Adrenal gland (tissue), 12 donors: ENCODE data around the gene SERPING1. TPM values are rescaled to one million over a fixed set of nuclear protein-coding genes. Genes with fewer than 3 reads are reported as not detected.
A peak's percentile ranks its signal among the peaks of the same experiment; 100 is the strongest.

Experiments used
- DNase-seq, 7 donors: peaks; one replicate each; pipeline ENCODE4 v3.0.0-alpha.2; 2019 to 2020
- H3K27ac ChIP-seq, 5 donors: fragments of 200-600 bp; sonication (generic) in 4 of 5; 1 replicate in 3 of 5; 2 replicates in 2 of 5; pipeline versions ENCODE4 v1.5.1 to v1.8.0; 2016 to 2020; ENCODE audit warnings: mild to moderate bottlenecking in 1 of 5
- H3K27me3 ChIP-seq: fragments of 200-600 bp; 2 replicates; pipeline ENCODE4 v1.8.0; 2021
- H3K36me3 ChIP-seq, 2 donors: fragments of 200-600 bp; replicated peaks in 1 of 2; 1 replicate in 1 of 2; 2 replicates in 1 of 2; pipeline versions ENCODE4 v1.5.1 to v1.8.0; 2018 to 2022
- H3K4me1 ChIP-seq, 2 donors: fragments of 200-600 bp; replicated peaks in 1 of 2; 1 replicate in 1 of 2; 2 replicates in 1 of 2; pipeline versions ENCODE4 v1.5.1 to v1.8.0; 2018 to 2021
- H3K4me3 ChIP-seq, 4 donors: fragments of 200-600 bp; sonication (generic) in 3 of 4; one replicate each; pipeline ENCODE4 v1.5.1; 2016 to 2018
- H3K9me3 ChIP-seq, 3 donors: fragments of 200-600 bp; sonication (generic) in 1 of 3; replicated peaks in 1 of 3; 1 replicate in 2 of 3; 2 replicates in 1 of 3; pipeline versions ENCODE4 v1.5.1 to v1.8.0; 2016 to 2021
- CTCF ChIP-seq, 6 experiments: fragments of 450-650 bp in 4 of 6; fragments of 200-600 bp in 2 of 6; sonication (generic) in 1 of 6; IDR thresholded peaks; 1 replicate in 5 of 6; 2 replicates in 1 of 6; pipeline versions ENCODE4 v1.5.1 to v1.8.0; 2016 to 2021; ENCODE audit warnings: antibody characterized with exemption in 6 of 6, mild to moderate bottlenecking in 2 of 6, moderate library complexity in 1 of 6
- POLR2A ChIP-seq, 2 donors: fragments of 450-650 bp; IDR thresholded peaks; one replicate each; pipeline ENCODE4 v1.6.1; 2017; ENCODE audit warnings: antibody characterized with exemption in 2 of 2, mild to moderate bottlenecking in 2 of 2, moderate library complexity in 1 of 2
- WGBS, 4 donors: extraction: QIAGEN DNeasy Blood & Tissue Kit in 2 of 4; methylation state at CpG; one replicate each; pipeline versions ENCODE4 v1.1.5 to v1.1.7; 2013 to 2017; 5-methylcytosine and 5-hydroxymethylcytosine counted together
- intact Hi-C, 2 donors: fragments of 100-400 bp; cut with DNase I; formaldehyde crosslinking; loops; one replicate each; pipeline versions ENCODE4 v1.14.1 to v1.15.0; 2022 to 2023
- polyA plus RNA-seq, 3 donors: library from polyadenylated mRNA; stranded (reverse); fragments of 200-250 nt in 2 of 3; fragments of 350-450 nt in 1 of 3; fragmentation: Illumina TruSeq in 1 of 3; extraction: RNeasy Lipid Tissue Mini Kit (QIAGEN cat#74804) in 1 of 3; gene quantifications; one replicate each; pipeline ENCODE4 v1.2.3, GENCODE V29; 2013 to 2014
- total RNA-seq, 9 donors: library from RNA; depleted of rRNA in 4 of 9; stranded (reverse); fragments of >200 nt in 4 of 9; fragments of 120-200 nt in 1 of 9; fragmentation: NEBNext Ultra II Directional in 1 of 9; extraction: Animal tissue kit (Norgen Biotek cat#: 25700) in 1 of 9; gene quantifications; one replicate each; pipeline versions ENCODE4 v1.1.0 to v1.2.4, GENCODE V29; 2013 to 2023
- donor health status: healthy with polysubstance abuse.
- donor health status: Bipolar disorder and iron deficiency.
- donor health status: DM: yes; HTN: yes; CAD: no.
- donor health status: DM: no; HTN: no; CAD: no.
- donor health status: DM: no; HTN: no; CAD: no.
- donor health status: DM: yes; HTN: yes; CAD: no.

The SERPING1 gene
- total and polyA plus RNA-seq, 12 donors, result 7.0 to 423 (median 163) TPM

- H3K27me3 ChIP-seq, result no peaks in the 10 kb centered on the region
- no peaks in the 10 kb centered on the region for H3K9me3 ChIP-seq
- TF ChIP-seq POLR2A (IDR thresholded peaks at IDR 0.05) (peak in 1 of 2 donors; percentile 48), CTCF (IDR thresholded peaks at IDR 0.05) (peak in 1 of 6 experiments; percentile 85)
- peak within 1 kb of the TSS; percentile 59 to 98 (median 82) for H3K4me3 ChIP-seq
- DNase-seq, result peak; percentile 52 to 85 (median 79)
- H3K36me3 ChIP-seq, result no peaks in the 10 kb centered on the region
- peak within 1 kb of the TSS; percentile 23 to 85 (median 75) for H3K27ac ChIP-seq
- peaks cover 8 to 26% of the 10 kb centered on the region in 2 donors for H3K4me1 ChIP-seq
- intact Hi-C loops, result loop anchor here in 1 of 2 donors (5.0 kb wide), 1 partner anchor 75 kb away; no protein-coding TSS in a partner anchor
- 0 to 1% (median 0%) methylated on average over 12 to 92 of the region's 92 CpGs for WGBS, 4 donors
Measured at GRCh38 chr11:57567515-57568329, 29.8 kb upstream of the SERPING1 start, which contains the start of gene UBE2L6. TSS of gene UBE2L6 (minus strand) at chr11:57567672. CDS start at chr11:57567611, 61 bp downstream.

GRCh38 chr11:57568330-57568766 is 29.1 kb upstream of the SERPING1 start:
- H3K9me3 ChIP-seq, result no peaks in the 10 kb centered on the region
- 25 to 43% (median 29%) methylated on average over 4 to 6 of the region's 6 CpGs for WGBS, 4 donors
- TF ChIP-seq CTCF (IDR thresholded peaks at IDR 0.05), result peak; percentile 5 to 90 (median 86)
- no peak for TF ChIP-seq POLR2A (IDR thresholded peaks at IDR 0.05)
- peak overlapping the region in 4 of 5 donors; percentile 69 to 85 (median 79) for H3K27ac ChIP-seq
- intact Hi-C loops, result loop anchor here in 1 of 2 donors (5.0 kb wide), 1 partner anchor 74 kb away; no protein-coding TSS in a partner anchor
- H3K36me3 ChIP-seq, result no peaks in the 10 kb centered on the region
- no peaks in the 10 kb centered on the region for H3K27me3 ChIP-seq
- H3K4me1 ChIP-seq, result peaks cover 8 to 26% of the 10 kb centered on the region in 2 donors
- peak overlapping the region in 2 of 4 donors; percentile 59 to 78 for H3K4me3 ChIP-seq
- DNase-seq, result peak in 2 of 7 donors; percentile 81 to 89

GRCh38 chr11:57571606-57572005 is 25.9 kb upstream of the SERPING1 start:
- Histone ChIP-seq H3K27me3 (no peaks in the 10 kb centered on the region), H3K4me1 (peaks cover 3 to 14% of the 10 kb centered on the region in 2 donors), H3K27ac (no peak overlapping the region), H3K9me3 (no peaks in the 10 kb centered on the region), H3K36me3 (no peaks in the 10 kb centered on the region), H3K4me3 (no peak overlapping the region)
- 40 to 50% (median 46%) methylated on average over 2 of the region's 2 CpGs for WGBS, 4 donors
- intact Hi-C loops, result loop anchor here in 1 of 2 donors (5.0 kb wide), 1 partner anchor 71 kb away; no protein-coding TSS in a partner anchor
- no peak for DNase-seq
- no peak for TF ChIP-seq POLR2A (IDR thresholded peaks at IDR 0.05)
- no peak for TF ChIP-seq CTCF (IDR thresholded peaks at IDR 0.05)

- Histone ChIP-seq H3K27me3 (no peaks in the 10 kb centered on the region), H3K9me3 (no peaks in the 10 kb centered on the region), H3K4me1 (peaks cover 0 to 7% of the 10 kb centered on the region in 2 donors), H3K27ac (no peak overlapping the region), H3K36me3 (no peaks in the 10 kb centered on the region), H3K4me3 (no peak overlapping the region)
- 51 to 69% (median 56%) methylated on average over 4 of the region's 4 CpGs for WGBS, 4 donors
- no peak for TF ChIP-seq POLR2A (IDR thresholded peaks at IDR 0.05)
- TF ChIP-seq CTCF (IDR thresholded peaks at IDR 0.05), result no peak
- DNase-seq, result no peak
- intact Hi-C loops, result loop anchor here in 1 of 2 donors (5.0 kb wide), 1 partner anchor 68 kb away; no protein-coding TSS in a partner anchor
Measured at GRCh38 chr11:57574061-57574460, 23.4 kb upstream of the SERPING1 start.
